Measurements from ENCODE around the gene RACK1. TPM values are rescaled to one million over a fixed set of nuclear protein-coding genes. Genes with fewer than 3 reads are reported as not detected.

Gene RACK1
- total and polyA plus RNA-seq, 8 donors, result 1,244 to 3,083 (median 2,960) TPM

- peak overlapping the region; percentile 40 to 56 for H3K4me3 ChIP-seq
- TF ChIP-seq CTCF (IDR thresholded peaks at IDR 0.05), result no peak
- ATAC-seq (peak; percentile 46), DNase-seq (peak; percentile 74 to 85 (median 78))
- no peaks in the 10 kb centered on the region for H3K36me3 ChIP-seq
- H3K27me3 ChIP-seq, result peaks cover 0 to 48% of the 10 kb centered on the region in 2 donors
- intact Hi-C loops (cut with DNase I), result no loop called here
- peak overlapping the region; percentile 72 to 74 for H3K27ac ChIP-seq
- H3K4me1 ChIP-seq, result peaks cover 19 to 52% of the 10 kb centered on the region in 2 donors
- no peaks in the 10 kb centered on the region for H3K9me3 ChIP-seq
Measured at GRCh38 chr5:181207214-181207959, 36.3 kb downstream of the RACK1 start.

- H3K4me3 ChIP-seq, result peak overlapping the region; percentile 40 to 56
- no peak for TF ChIP-seq CTCF (IDR thresholded peaks at IDR 0.05)
- peaks cover 0 to 48% of the 10 kb centered on the region in 2 donors for H3K27me3 ChIP-seq
- no peaks in the 10 kb centered on the region for H3K36me3 ChIP-seq
- DNase-seq, result peak in 2 of 4 donors; percentile 35 to 45
- H3K4me1 ChIP-seq, result peaks cover 19 to 52% of the 10 kb centered on the region in 2 donors
- H3K9me3 ChIP-seq, result no peaks in the 10 kb centered on the region
- H3K27ac ChIP-seq, result peak overlapping the region in 1 of 2 donors; percentile 74
- intact Hi-C loops (cut with DNase I), result no loop called here
- peak; percentile 7 for ATAC-seq
Measured at GRCh38 chr5:181205761-181206649, 37.7 kb downstream of the RACK1 start.

GRCh38 chr5:181204826-181205760 lies 38.6 kb downstream of the RACK1 start, which contains the start of gene TRIM7:
Gene TRIM7, minus strand, starts transcription at chr5:181205196. Its CDS starts 86 bp downstream, at chr5:181205110.
- H3K36me3 ChIP-seq, result no peaks in the 10 kb centered on the region
- intact Hi-C loops (cut with DNase I), result no loop called here
- H3K4me1 ChIP-seq, result peaks cover 19 to 52% of the 10 kb centered on the region in 2 donors
- peak within 1 kb of the TSS; percentile 40 to 56 for H3K4me3 ChIP-seq
- peak within 1 kb of the TSS; percentile 61 to 74 for H3K27ac ChIP-seq
- DNase-seq, result peak in 3 of 4 donors; percentile 16 to 92 (median 74)
- TF ChIP-seq CTCF (IDR thresholded peaks at IDR 0.05), result no peak
- H3K27me3 ChIP-seq, result peaks cover 0 to 48% of the 10 kb centered on the region in 2 donors
- no peaks in the 10 kb centered on the region for H3K9me3 ChIP-seq
- peak; percentile 45 for ATAC-seq

- intact Hi-C loops (cut with DNase I), result no loop called here
- DNase-seq (no peak), ATAC-seq (peak; percentile 3)
- TF ChIP-seq CTCF (IDR thresholded peaks at IDR 0.05), result no peak
- Histone ChIP-seq H3K36me3 (no peaks in the 10 kb centered on the region), H3K9me3 (no peaks in the 10 kb centered on the region), H3K4me1 (peaks cover 19 to 52% of the 10 kb centered on the region in 2 donors), H3K27me3 (peaks cover 0 to 48% of the 10 kb centered on the region in 2 donors), H3K27ac (peak overlapping the region; percentile 61 to 71), H3K4me3 (peak overlapping the region; percentile 33 to 56)
Measured at GRCh38 chr5:181204113-181204825, 39.4 kb downstream of the RACK1 start.
